ENCODE results near the gene TBPL1.

GRCh38 chr6:133964702-133965101 lies 11.7 kb downstream of the TBPL1 start:
- TF ChIP-seq HDAC2 (CRISPR knock-in tag; IDR thresholded peaks at IDR 0.05) (no peak), FOXK1 (CRISPR knock-in tag; IDR thresholded peaks at IDR 0.05; ENCODE audit: borderline replicate concordance, low read depth) (no peak), TBP (CRISPR knock-in tag; IDR thresholded peaks at IDR 0.05) (no peak), ZNF609 (CRISPR knock-in tag; IDR thresholded peaks at IDR 0.05; ENCODE audit: borderline replicate concordance) (no peak), SALL2 (CRISPR knock-in tag; IDR thresholded peaks at IDR 0.05) (no peak)
